Measurements from ENCODE around the gene AGK.

The AGK gene

GRCh38 chr7:141649865-141650634, 98.8 kb downstream of the AGK start:
- H3K4me3 ChIP-seq (replicated peaks; ENCODE audit: low read depth, low read length) = no peak overlapping the region
- peak; percentile 93 for DNase-seq (ENCODE audit: low read depth)
- TF ChIP-seq, protein P1, sequence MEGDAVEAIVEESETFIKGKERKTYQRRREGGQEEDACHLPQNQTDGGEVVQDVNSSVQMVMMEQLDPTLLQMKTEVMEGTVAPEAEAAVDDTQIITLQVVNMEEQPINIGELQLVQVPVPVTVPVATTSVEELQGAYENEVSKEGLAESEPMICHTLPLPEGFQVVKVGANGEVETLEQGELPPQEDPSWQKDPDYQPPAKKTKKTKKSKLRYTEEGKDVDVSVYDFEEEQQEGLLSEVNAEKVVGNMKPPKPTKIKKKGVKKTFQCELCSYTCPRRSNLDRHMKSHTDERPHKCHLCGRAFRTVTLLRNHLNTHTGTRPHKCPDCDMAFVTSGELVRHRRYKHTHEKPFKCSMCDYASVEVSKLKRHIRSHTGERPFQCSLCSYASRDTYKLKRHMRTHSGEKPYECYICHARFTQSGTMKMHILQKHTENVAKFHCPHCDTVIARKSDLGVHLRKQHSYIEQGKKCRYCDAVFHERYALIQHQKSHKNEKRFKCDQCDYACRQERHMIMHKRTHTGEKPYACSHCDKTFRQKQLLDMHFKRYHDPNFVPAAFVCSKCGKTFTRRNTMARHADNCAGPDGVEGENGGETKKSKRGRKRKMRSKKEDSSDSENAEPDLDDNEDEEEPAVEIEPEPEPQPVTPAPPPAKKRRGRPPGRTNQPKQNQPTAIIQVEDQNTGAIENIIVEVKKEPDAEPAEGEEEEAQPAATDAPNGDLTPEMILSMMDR (IDR thresholded peaks at IDR 0.05; ENCODE audit: low read length, missing control alignments) = peak; percentile 91

- H3K4me3 ChIP-seq (replicated peaks; ENCODE audit: low read depth, low read length) = no peak overlapping the region
- TF ChIP-seq, protein P1 (IDR thresholded peaks at IDR 0.05; ENCODE audit: low read length, missing control alignments) = no peak
- no peak for DNase-seq (ENCODE audit: low read depth)
Measured at GRCh38 chr7:141651417-141651816, 100.2 kb downstream of the AGK start.

- DNase-seq (ENCODE audit: low read depth) = no peak
- no peak overlapping the region for H3K4me3 ChIP-seq (replicated peaks; ENCODE audit: low read depth, low read length)
- TF ChIP-seq, protein P1 (IDR thresholded peaks at IDR 0.05; ENCODE audit: low read length, missing control alignments) = no peak
Measured at GRCh38 chr7:141652691-141653090, 101.5 kb downstream of the AGK start.

DNA sequence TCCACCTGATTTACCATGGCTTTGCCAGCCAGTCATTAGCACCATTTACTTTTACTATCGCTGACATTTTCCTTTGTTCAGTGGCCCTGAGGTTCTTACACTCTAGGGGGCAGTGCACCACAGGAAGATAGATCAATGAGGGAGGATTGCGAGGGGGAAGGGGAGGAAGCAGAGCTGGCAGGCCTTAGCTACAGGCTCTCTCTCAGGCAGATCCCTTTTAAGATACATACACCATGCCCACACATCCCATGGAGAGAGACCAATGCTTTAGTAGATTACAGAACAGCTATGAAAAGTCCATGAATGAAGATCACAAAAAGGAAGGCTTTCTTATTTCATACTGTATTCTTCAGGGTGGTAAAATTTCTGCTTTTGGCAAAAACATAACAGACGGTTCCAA, 103.3 kb downstream of the AGK start:
- TF ChIP-seq, protein P1 (IDR thresholded peaks at IDR 0.05; ENCODE audit: low read length, missing control alignments) = peak; percentile 91
- H3K4me3 ChIP-seq (replicated peaks; ENCODE audit: low read depth, low read length) = no peak overlapping the region
- peak; percentile 82 for DNase-seq (ENCODE audit: low read depth)

- no peak for DNase-seq (ENCODE audit: low read depth)
- TF ChIP-seq, protein P1 (IDR thresholded peaks at IDR 0.05; ENCODE audit: low read length, missing control alignments) = no peak
- no peak overlapping the region for H3K4me3 ChIP-seq (replicated peaks; ENCODE audit: low read depth, low read length)
Measured at GRCh38 chr7:141659501-141659900, 108.3 kb downstream of the AGK start.

GRCh38 chr7:141660259-141660658, 109.0 kb downstream of the AGK start:
- DNase-seq (ENCODE audit: low read depth) = no peak
- TF ChIP-seq, protein P1 (IDR thresholded peaks at IDR 0.05; ENCODE audit: low read length, missing control alignments) = no peak
- H3K4me3 ChIP-seq (replicated peaks; ENCODE audit: low read depth, low read length) = no peak overlapping the region

All from fibroblast of pulmonary artery (primary cell).